HEK293 (cell line): ENCODE data around the gene DNAJC5.

Source experiments
- BCL11A ChIP-seq: fragments of 450-650 bp; formaldehyde crosslinking; IDR thresholded peaks from 2 replicates; pipeline ENCODE4 v1.5.1; 2016; ENCODE audit warnings: low read depth, missing biosample characterization, missing genetic modification characterization
- BCL11B ChIP-seq: fragments of 450-650 bp; formaldehyde crosslinking; IDR thresholded peaks from 2 replicates; pipeline ENCODE4 v1.5.1; 2016; ENCODE audit warnings: low read depth, missing biosample characterization, missing genetic modification characterization
- HOXD13 ChIP-seq: sonication (generic); formaldehyde crosslinking; IDR thresholded peaks from 2 replicates; pipeline ENCODE4 v1.8.0; 2022; ENCODE audit warnings: missing genetic modification reagents, borderline replicate concordance
- PBX3 ChIP-seq: sonication (generic); formaldehyde crosslinking; IDR thresholded peaks from 2 replicates; pipeline ENCODE4 v1.8.1; 2022; ENCODE audit warnings: mild to moderate bottlenecking, moderate library complexity, missing genetic modification reagents
- ZBTB10 ChIP-seq: fragments of 450-650 bp; formaldehyde crosslinking; IDR thresholded peaks from 2 replicates; pipeline ENCODE4 v1.5.1; 2016; ENCODE audit warnings: missing biosample characterization, missing genetic modification characterization
- ZEB2 ChIP-seq: fragments of 450-650 bp; formaldehyde crosslinking; IDR thresholded peaks from 2 replicates; pipeline ENCODE4 v1.5.1; 2016; ENCODE audit warnings: missing biosample characterization, missing genetic modification characterization
- ZFP3 ChIP-seq: fragments of 450-650 bp; formaldehyde crosslinking; IDR thresholded peaks from 2 replicates; pipeline ENCODE4 v1.5.1; 2016; ENCODE audit warnings: low read depth, missing biosample characterization, missing genetic modification characterization
- ZNF138 ChIP-seq: fragments of 450-650 bp; formaldehyde crosslinking; IDR thresholded peaks from 2 replicates; pipeline ENCODE4 v1.5.1; 2016; ENCODE audit warnings: missing biosample characterization, missing genetic modification characterization, borderline replicate concordance
- ZNF146 ChIP-seq: fragments of 450-650 bp; formaldehyde crosslinking; IDR thresholded peaks from 2 replicates; pipeline ENCODE4 v1.5.1; 2016; ENCODE audit warnings: missing biosample characterization, missing genetic modification characterization
- ZNF157 ChIP-seq: fragments of 450-650 bp; formaldehyde crosslinking; IDR thresholded peaks from 2 replicates; pipeline ENCODE4 v1.5.1; 2016; ENCODE audit warnings: missing biosample characterization, missing genetic modification characterization
- ZNF202 ChIP-seq: fragments of 450-650 bp; formaldehyde crosslinking; IDR thresholded peaks from 2 replicates; pipeline ENCODE4 v1.5.1; 2016; ENCODE audit warnings: missing biosample characterization, missing genetic modification characterization, borderline replicate concordance
- ZNF23 ChIP-seq: fragments of 450-650 bp; formaldehyde crosslinking; IDR thresholded peaks from 2 replicates; pipeline ENCODE4 v1.5.1; 2016; ENCODE audit warnings: missing biosample characterization, missing genetic modification characterization, borderline replicate concordance
- ZNF24 ChIP-seq: fragments of 450-650 bp; formaldehyde crosslinking; IDR thresholded peaks from 2 replicates; pipeline ENCODE4 v1.5.1; 2016; ENCODE audit warnings: missing biosample characterization, missing genetic modification characterization
- ZNF341 ChIP-seq: fragments of 450-650 bp; formaldehyde crosslinking; IDR thresholded peaks from 2 replicates; pipeline ENCODE4; 2016; ENCODE audit warnings: low read depth, missing biosample characterization, missing genetic modification characterization
- ZNF366 ChIP-seq: fragments of 450-650 bp; formaldehyde crosslinking; conservative IDR thresholded peaks from 2 replicates; pipeline ENCODE4 v1.5.1; 2016; ENCODE audit warnings: missing biosample characterization, missing genetic modification characterization
- ZNF521 ChIP-seq: fragments of 450-650 bp; formaldehyde crosslinking; IDR thresholded peaks from 2 replicates; pipeline ENCODE4 v1.5.1; 2017; ENCODE audit warnings: missing biosample characterization, mild to moderate bottlenecking, missing genetic modification characterization
- ZNF621 ChIP-seq: fragments of 450-650 bp; formaldehyde crosslinking; IDR thresholded peaks from 2 replicates; pipeline ENCODE4 v1.5.1; 2017; ENCODE audit warnings: missing biosample characterization, missing genetic modification characterization
- ZNF677 ChIP-seq: fragments of 450-650 bp; IDR thresholded peaks from 2 replicates; pipeline ENCODE4 v1.5.0; 2018; ENCODE audit warnings: missing biosample characterization, mild to moderate bottlenecking, missing genetic modification characterization, moderate library complexity
- ZNF791 ChIP-seq: fragments of 450-650 bp; formaldehyde crosslinking; IDR thresholded peaks from 2 replicates; pipeline ENCODE4 v1.5.1; 2016; ENCODE audit warnings: missing biosample characterization, missing genetic modification characterization
- ZNF792 ChIP-seq: fragments of 450-650 bp; formaldehyde crosslinking; IDR thresholded peaks from 2 replicates; pipeline ENCODE4 v1.5.1; 2016; ENCODE audit warnings: missing biosample characterization, missing genetic modification characterization
- ZSCAN4 ChIP-seq: fragments of 450-650 bp; formaldehyde crosslinking; IDR thresholded peaks from 2 replicates; pipeline ENCODE4 v1.5.1; 2017; ENCODE audit warnings: missing biosample characterization, missing genetic modification characterization
- TF ChIP-seq, protein P1 (sequence below): fragments of 450-650 bp; formaldehyde crosslinking; IDR thresholded peaks from 2 replicates; pipeline ENCODE4 v1.5.1; 2017; ENCODE audit warnings: missing biosample characterization, mild to moderate bottlenecking, missing genetic modification characterization, moderate library complexity
- TF ChIP-seq, protein P2 (sequence below): fragments of 450-650 bp; formaldehyde crosslinking; IDR thresholded peaks from 2 replicates; pipeline ENCODE4 v1.5.1; 2016; ENCODE audit warnings: missing biosample characterization, missing genetic modification characterization
- TF ChIP-seq, protein P3 (sequence below): fragments of 450-650 bp; formaldehyde crosslinking; IDR thresholded peaks from 2 replicates; pipeline ENCODE4 v1.5.1; 2016; ENCODE audit warnings: missing biosample characterization, missing genetic modification characterization
- TF ChIP-seq, protein P4 (sequence below): fragments of 450-650 bp; formaldehyde crosslinking; IDR thresholded peaks from 2 replicates; pipeline ENCODE4 v1.5.0; 2017; ENCODE audit warnings: missing biosample characterization, missing genetic modification characterization, borderline replicate concordance
- TF ChIP-seq, protein P5 (sequence below): fragments of 450-650 bp; formaldehyde crosslinking; IDR thresholded peaks from 2 replicates; pipeline ENCODE4 v1.5.1; 2017; ENCODE audit warnings: missing biosample characterization, missing genetic modification characterization

Gene DNAJC5

GRCh38 chr20:63969838-63970713 is 75.2 kb downstream of the DNAJC5 start, which contains the start of gene ZNF512B (continued):
- TF ChIP-seq, protein P1, sequence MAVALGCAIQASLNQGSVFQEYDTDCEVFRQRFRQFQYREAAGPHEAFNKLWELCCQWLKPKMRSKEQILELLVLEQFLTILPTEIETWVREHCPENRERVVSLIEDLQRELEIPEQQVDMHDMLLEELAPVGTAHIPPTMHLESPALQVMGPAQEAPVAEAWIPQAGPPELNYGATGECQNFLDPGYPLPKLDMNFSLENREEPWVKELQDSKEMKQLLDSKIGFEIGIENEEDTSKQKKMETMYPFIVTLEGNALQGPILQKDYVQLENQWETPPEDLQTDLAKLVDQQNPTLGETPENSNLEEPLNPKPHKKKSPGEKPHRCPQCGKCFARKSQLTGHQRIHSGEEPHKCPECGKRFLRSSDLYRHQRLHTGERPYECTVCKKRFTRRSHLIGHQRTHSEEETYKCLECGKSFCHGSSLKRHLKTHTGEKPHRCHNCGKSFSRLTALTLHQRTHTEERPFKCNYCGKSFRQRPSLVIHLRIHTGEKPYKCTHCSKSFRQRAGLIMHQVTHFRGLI (tag by site-specific recombination) = no peak
- TF ChIP-seq ZNF621 (tag by site-specific recombination) (no peak), HOXD13 (no peak), ZNF521 (tag by site-specific recombination) (no peak), ZEB2 (0 out of 2 replicates have a peak, but pooled peaks have one; percentile 47), ZNF138 (no peak), ZNF677 (tag by site-specific recombination) (no peak), ZSCAN4 (tag by site-specific recombination) (no peak), ZNF24 (no peak), ZFP3 (tag by site-specific recombination) (no peak), ZNF202 (tag by site-specific recombination) (no peak), ZNF791 (tag by site-specific recombination) (no peak), BCL11B (tag by site-specific recombination) (peak; percentile 97), ZNF341 (tag by site-specific recombination) (no peak), ZBTB10 (tag by site-specific recombination) (peak; percentile 60; the same call in 1 of the 2 replicates), ZNF366 (tag by site-specific recombination) (no peak), ZNF792 (no peak), ZNF157 (tag by site-specific recombination) (no peak), ZNF23 (no peak), PBX3 (CRISPR knock-in tag) (no peak), ZNF146 (tag by site-specific recombination) (no peak), BCL11A (tag by site-specific recombination) (peak; percentile 92)
- TF ChIP-seq, protein P2, sequence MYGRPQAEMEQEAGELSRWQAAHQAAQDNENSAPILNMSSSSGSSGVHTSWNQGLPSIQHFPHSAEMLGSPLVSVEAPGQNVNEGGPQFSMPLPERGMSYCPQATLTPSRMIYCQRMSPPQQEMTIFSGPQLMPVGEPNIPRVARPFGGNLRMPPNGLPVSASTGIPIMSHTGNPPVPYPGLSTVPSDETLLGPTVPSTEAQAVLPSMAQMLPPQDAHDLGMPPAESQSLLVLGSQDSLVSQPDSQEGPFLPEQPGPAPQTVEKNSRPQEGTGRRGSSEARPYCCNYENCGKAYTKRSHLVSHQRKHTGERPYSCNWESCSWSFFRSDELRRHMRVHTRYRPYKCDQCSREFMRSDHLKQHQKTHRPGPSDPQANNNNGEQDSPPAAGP (tag by site-specific recombination) = no peak
- TF ChIP-seq, protein P3, sequence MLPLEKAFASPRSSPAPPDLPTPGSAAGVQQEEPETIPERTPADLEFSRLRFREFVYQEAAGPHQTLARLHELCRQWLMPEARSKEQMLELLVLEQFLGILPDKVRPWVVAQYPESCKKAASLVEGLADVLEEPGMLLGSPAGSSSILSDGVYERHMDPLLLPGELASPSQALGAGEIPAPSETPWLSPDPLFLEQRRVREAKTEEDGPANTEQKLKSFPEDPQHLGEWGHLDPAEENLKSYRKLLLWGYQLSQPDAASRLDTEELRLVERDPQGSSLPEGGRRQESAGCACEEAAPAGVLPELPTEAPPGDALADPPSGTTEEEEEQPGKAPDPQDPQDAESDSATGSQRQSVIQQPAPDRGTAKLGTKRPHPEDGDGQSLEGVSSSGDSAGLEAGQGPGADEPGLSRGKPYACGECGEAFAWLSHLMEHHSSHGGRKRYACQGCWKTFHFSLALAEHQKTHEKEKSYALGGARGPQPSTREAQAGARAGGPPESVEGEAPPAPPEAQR = no peak
- TF ChIP-seq, protein P4, sequence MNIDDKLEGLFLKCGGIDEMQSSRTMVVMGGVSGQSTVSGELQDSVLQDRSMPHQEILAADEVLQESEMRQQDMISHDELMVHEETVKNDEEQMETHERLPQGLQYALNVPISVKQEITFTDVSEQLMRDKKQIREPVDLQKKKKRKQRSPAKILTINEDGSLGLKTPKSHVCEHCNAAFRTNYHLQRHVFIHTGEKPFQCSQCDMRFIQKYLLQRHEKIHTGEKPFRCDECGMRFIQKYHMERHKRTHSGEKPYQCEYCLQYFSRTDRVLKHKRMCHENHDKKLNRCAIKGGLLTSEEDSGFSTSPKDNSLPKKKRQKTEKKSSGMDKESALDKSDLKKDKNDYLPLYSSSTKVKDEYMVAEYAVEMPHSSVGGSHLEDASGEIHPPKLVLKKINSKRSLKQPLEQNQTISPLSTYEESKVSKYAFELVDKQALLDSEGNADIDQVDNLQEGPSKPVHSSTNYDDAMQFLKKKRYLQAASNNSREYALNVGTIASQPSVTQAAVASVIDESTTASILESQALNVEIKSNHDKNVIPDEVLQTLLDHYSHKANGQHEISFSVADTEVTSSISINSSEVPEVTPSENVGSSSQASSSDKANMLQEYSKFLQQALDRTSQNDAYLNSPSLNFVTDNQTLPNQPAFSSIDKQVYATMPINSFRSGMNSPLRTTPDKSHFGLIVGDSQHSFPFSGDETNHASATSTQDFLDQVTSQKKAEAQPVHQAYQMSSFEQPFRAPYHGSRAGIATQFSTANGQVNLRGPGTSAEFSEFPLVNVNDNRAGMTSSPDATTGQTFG (tag by site-specific recombination) = no peak
- TF ChIP-seq, protein P5, sequence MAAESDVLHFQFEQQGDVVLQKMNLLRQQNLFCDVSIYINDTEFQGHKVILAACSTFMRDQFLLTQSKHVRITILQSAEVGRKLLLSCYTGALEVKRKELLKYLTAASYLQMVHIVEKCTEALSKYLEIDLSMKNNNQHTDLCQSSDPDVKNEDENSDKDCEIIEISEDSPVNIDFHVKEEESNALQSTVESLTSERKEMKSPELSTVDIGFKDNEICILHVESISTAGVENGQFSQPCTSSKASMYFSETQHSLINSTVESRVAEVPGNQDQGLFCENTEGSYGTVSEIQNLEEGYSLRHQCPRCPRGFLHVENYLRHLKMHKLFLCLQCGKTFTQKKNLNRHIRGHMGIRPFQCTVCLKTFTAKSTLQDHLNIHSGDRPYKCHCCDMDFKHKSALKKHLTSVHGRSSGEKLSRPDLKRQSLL = no peak
